ENCODE results near the gene SHF. TPM values are rescaled to one million over a fixed set of nuclear protein-coding genes. Genes with fewer than 3 reads are reported as not detected.

Gene SHF
- total RNA-seq, 3 donors from 2014 or later: 5.0 to 9.7 (median 9.5) TPM

DNA sequence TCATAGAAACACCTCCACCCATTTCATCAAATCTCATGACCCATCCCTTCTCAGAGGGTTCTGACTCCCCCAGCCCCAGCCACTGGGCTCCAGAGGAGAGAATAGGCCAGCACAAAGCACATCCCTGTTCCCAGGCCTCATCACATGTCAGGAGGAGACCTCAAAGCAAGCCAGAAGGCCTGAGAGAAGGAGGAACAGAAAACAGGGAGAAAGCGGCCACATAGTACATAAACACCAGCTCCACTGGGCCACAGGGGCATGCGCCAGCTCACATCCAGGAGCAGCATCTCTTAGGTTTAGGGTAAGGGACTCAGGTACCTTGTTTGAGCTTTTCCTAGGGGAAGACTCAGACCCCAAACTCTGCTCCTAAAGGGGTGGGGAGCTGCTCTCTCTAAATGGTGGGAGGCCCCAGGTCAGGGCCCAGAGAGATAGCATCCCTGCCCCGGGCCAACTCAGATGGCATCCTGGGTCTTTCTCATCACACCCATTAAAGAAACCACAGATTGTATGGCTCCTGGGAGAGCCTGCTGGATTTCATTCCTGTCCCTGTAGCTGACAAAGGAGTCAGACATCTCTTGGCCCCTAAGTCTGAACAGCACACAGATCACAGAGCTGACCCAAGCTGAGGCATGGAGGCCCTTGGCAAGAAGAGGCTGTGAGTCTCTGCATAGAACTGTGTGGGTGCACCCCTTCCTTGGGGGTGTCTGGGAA is 2.5 kb downstream of the SHF start:
- intact Hi-C loops (cut with DNase I; ENCODE audit: low total_unique reads): no loop called here
- TF ChIP-seq POLR2AphosphoS5 (IDR thresholded peaks at IDR 0.05) (no peak), CTCF (IDR thresholded peaks at IDR 0.05) (no peak)
- Histone ChIP-seq H3K9me3 (no peaks in the 10 kb centered on the region), H3K27me3 (no peaks in the 10 kb centered on the region), H3K4me3 (peak overlapping the region in 1 of 3 donors; percentile 79), H3K36me3 (no peaks in the 10 kb centered on the region), H3K27ac (peak overlapping the region; percentile 85 to 94), H3K4me1 (peaks cover 0 to 5% of the 10 kb centered on the region in 2 donors)
- DNase-seq (ENCODE audit: low spot score in 2 of 2): no peak

GRCh38 chr15:45184562-45185041 is 3.2 kb downstream of the SHF start:
- H3K27me3 ChIP-seq: no peaks in the 10 kb centered on the region
- no peak for TF ChIP-seq POLR2AphosphoS5 (IDR thresholded peaks at IDR 0.05)
- no peaks in the 10 kb centered on the region for H3K36me3 ChIP-seq
- peak overlapping the region in 1 of 2 donors; percentile 94 for H3K27ac ChIP-seq
- peaks cover 0 to 5% of the 10 kb centered on the region in 2 donors for H3K4me1 ChIP-seq
- intact Hi-C loops (cut with DNase I; ENCODE audit: low total_unique reads): no loop called here
- H3K4me3 ChIP-seq: no peak overlapping the region
- H3K9me3 ChIP-seq: no peaks in the 10 kb centered on the region
- DNase-seq (ENCODE audit: low spot score in 2 of 2): no peak

DNA sequence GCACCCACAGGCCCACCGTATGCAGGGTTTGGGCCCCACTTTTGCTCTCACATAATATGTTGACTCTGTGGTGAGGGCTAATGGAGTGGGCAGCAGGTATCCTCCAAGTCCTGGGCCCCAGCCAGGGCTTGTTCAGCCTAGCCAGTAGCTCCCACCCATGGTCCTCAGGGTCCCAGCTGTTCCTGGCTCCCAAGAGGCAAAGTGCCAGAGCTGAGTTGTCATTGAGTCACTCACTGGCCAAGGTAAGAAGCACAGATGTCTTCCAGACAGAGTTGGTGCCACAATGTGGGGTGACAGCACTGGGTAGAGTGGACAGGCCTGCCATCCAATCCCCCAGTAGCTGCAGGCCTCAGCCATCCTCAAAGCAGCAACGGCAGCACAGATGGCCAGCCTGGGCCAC is 4.3 kb downstream of the SHF start:
- H3K4me1 ChIP-seq: peaks cover 0 to 2% of the 10 kb centered on the region in 2 donors
- no peak for DNase-seq (ENCODE audit: low spot score in 2 of 2)
- H3K4me3 ChIP-seq: no peak overlapping the region
- intact Hi-C loops (cut with DNase I; ENCODE audit: low total_unique reads): no loop called here
- H3K27me3 ChIP-seq: no peaks in the 10 kb centered on the region
- H3K27ac ChIP-seq: no peak overlapping the region
- TF ChIP-seq POLR2A (IDR thresholded peaks at IDR 0.05) (no peak), CTCF (IDR thresholded peaks at IDR 0.05) (no peak), POLR2AphosphoS5 (IDR thresholded peaks at IDR 0.05) (no peak)
- H3K9me3 ChIP-seq: no peaks in the 10 kb centered on the region
- no peaks in the 10 kb centered on the region for H3K36me3 ChIP-seq

GRCh38 chr15:45182996-45183395 is 4.8 kb downstream of the SHF start:
- no peaks in the 10 kb centered on the region for H3K9me3 ChIP-seq
- no peaks in the 10 kb centered on the region for H3K4me1 ChIP-seq
- H3K36me3 ChIP-seq: no peaks in the 10 kb centered on the region
- no peak overlapping the region for H3K27ac ChIP-seq
- H3K4me3 ChIP-seq: no peak overlapping the region
- intact Hi-C loops (cut with DNase I; ENCODE audit: low total_unique reads): no loop called here
- H3K27me3 ChIP-seq: no peaks in the 10 kb centered on the region
- DNase-seq (ENCODE audit: low spot score in 2 of 2): no peak
- TF ChIP-seq POLR2AphosphoS5 (IDR thresholded peaks at IDR 0.05) (no peak), POLR2A (IDR thresholded peaks at IDR 0.05) (no peak), CTCF (IDR thresholded peaks at IDR 0.05) (no peak)

- Histone ChIP-seq H3K27me3 (no peaks in the 10 kb centered on the region), H3K4me3 (no peak overlapping the region), H3K27ac (no peak overlapping the region), H3K4me1 (no peaks in the 10 kb centered on the region), H3K36me3 (no peaks in the 10 kb centered on the region), H3K9me3 (no peaks in the 10 kb centered on the region)
- no peak for DNase-seq (ENCODE audit: low spot score in 2 of 2)
- no peak for TF ChIP-seq CTCF (IDR thresholded peaks at IDR 0.05)
- TF ChIP-seq POLR2AphosphoS5 (IDR thresholded peaks at IDR 0.05): no peak
- TF ChIP-seq POLR2A (IDR thresholded peaks at IDR 0.05): no peak
- intact Hi-C loops (cut with DNase I; ENCODE audit: low total_unique reads): no loop called here
Observed at GRCh38 chr15:45181491-45182285, 6.1 kb downstream of the SHF start.
